ENCODE data around the gene CDS1. TPM values are rescaled to one million over a fixed set of nuclear protein-coding genes. Genes with fewer than 3 reads are reported as not detected.
A peak's percentile ranks its signal among the peaks of the same experiment; 100 is the strongest.
"Not testable (repeated sequence)": the region's sequence is repeated elsewhere in the genome, so short reads cannot be mapped to it uniquely, and the experiment has no call there.

Gene CDS1
- 0.09 TPM for polyA plus RNA-seq (2012; ENCODE audit: insufficient read depth, insufficient read length, low read depth)

DNA sequence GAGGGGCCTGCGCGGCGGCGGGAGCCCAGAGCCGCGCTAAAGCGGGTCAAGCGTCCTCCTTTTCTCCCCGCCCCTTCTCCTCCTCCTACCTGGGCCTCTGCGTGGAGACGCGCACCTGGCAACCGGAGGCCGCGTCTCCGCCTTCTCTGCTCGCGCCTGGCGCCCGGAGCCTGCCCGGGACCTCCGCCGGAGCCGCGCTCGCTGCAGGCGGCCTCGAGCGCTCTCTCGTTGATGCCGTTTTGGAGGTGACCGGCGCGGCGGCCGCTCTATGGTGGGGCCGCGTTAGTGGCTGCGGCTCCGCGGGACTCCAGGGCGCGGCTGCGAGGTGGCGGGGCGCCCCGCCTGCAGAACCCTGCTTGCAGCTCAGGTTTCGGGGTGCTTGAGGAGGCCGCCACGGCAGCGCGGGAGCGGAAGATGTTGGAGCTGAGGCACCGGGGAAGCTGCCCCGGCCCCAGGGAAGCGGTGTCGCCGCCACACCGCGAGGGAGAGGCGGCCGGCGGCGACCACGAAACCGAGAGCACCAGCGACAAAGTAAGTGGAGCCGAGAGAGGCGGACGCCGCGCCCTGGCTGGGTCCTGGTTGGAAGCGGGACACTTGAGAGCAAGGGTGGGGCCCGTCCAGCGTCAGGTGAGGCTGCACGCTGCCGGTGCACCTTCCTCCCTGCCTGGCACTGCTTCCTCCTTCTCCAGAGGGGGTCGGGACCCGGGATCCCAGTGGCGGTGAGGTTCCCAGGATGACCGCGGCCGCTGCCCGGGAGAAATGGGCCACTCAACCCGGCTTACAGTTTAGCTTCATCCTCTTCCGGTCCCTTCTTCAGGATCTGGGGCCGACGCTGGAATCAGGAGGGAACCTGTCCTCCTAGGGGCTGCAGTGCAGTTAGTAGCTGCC, at the start of gene CDS1:
Gene CDS1, plus strand, starts transcription at position 140 of the 888 bp plus-strand sequence. Its CDS starts 275 bp downstream, at position 415.
- Histone ChIP-seq H3K9me3 (no peaks in the 10 kb centered on the region), H3K4me1 (no peaks in the 10 kb centered on the region), H3K4me3 (ENCODE audit: low read depth, low read length) (peak within 1 kb of the TSS; percentile 73), H3K36me3 (no peaks in the 10 kb centered on the region), H3K27me3 (peaks cover 24% of the 10 kb centered on the region)
- peak; percentile 29 for DNase-seq
- no peak for TF ChIP-seq CTCF (IDR thresholded peaks at IDR 0.05; ENCODE audit: low read depth, low read length)

DNA sequence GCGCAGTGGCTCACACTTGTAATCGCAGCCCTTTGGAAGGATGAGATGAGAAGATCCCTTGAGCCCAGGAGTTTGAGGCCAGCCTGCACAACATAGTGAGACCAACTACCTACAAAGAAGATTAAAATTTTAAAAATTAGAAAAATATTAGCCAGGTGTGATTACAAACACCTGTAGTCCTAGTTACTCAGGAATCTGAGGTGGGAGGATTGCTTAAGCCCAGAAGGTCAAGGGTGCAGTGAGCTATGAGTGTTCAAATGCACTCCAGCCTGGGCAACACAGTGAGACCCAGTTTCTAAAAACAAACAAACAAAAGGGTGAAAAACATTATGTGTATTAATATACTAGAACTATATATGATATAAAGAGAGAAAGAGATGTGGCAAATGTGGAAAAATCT, 47.0 kb upstream of the CDS1 start:
- Histone ChIP-seq H3K36me3 (no peaks in the 10 kb centered on the region), H3K4me1 (peaks cover 6% of the 10 kb centered on the region), H3K9me3 (no peaks in the 10 kb centered on the region), H3K4me3 (ENCODE audit: low read depth, low read length) (no peak overlapping the region), H3K27me3 (no peaks in the 10 kb centered on the region)
- TF ChIP-seq CTCF (IDR thresholded peaks at IDR 0.05; ENCODE audit: low read depth, low read length), result no peak
- DNase-seq, result no peak

DNA sequence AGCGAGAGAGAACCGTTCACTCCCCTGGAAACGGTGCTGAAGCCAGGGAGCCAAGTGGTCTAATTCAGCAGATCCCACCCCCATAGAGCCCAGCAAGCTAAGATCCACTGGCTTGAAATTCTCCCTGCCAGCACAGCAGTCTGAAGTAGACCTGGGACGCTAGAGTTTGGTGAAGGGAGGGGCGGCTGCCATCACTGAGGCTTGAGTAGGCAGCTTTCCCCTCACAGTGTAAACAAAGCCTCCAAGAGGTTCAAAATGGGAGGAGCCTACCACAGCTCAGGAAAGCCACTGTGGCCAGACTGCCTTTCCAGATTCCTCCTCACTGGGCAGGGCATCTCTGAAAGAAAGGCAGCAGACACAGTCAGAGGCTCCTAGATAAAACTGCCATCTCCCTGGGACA, 37.8 kb upstream of the CDS1 start:
- TF ChIP-seq CTCF (IDR thresholded peaks at IDR 0.05; ENCODE audit: low read depth, low read length), result no peak
- Histone ChIP-seq H3K36me3 (no peaks in the 10 kb centered on the region), H3K9me3 (no peaks in the 10 kb centered on the region), H3K4me1 (no peaks in the 10 kb centered on the region), H3K27me3 (no peaks in the 10 kb centered on the region), H3K4me3 (ENCODE audit: low read depth, low read length) (no peak overlapping the region)
- DNase-seq, result no peak

DNA sequence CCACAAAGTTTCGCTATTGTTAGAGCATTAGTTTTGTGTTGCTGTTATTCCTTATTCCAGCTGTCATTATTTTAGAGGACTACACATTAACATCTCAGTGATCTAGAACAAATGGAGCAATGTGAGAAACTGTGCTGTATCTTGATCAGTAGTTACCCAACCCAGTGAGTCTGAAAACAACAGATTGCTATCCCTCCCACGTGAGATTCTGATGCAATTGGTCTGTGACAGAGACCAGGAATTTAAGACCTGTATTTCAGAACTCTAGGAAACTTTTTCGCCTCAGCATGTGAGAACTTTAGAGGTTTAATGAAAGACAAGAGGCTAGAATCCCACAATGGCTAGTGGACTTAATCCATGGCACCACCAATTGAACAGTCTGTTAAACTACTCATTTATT, 35.7 kb upstream of the CDS1 start:
- Histone ChIP-seq H3K36me3 (no peaks in the 10 kb centered on the region), H3K4me3 (ENCODE audit: low read depth, low read length) (no peak overlapping the region), H3K4me1 (no peaks in the 10 kb centered on the region), H3K9me3 (no peaks in the 10 kb centered on the region), H3K27me3 (no peaks in the 10 kb centered on the region)
- DNase-seq, result no peak
- TF ChIP-seq CTCF (IDR thresholded peaks at IDR 0.05; ENCODE audit: low read depth, low read length), result no peak

- not testable (repeated sequence) for H3K9me3 ChIP-seq; DNase-seq; H3K4me3 ChIP-seq (ENCODE audit: low read depth, low read length); H3K36me3 ChIP-seq; H3K27me3 ChIP-seq; H3K4me1 ChIP-seq
These were observed 33.7 kb upstream of the CDS1 start for GRCh38 chr4:84549191-84549590.

GRCh38 chr4:84562156-84562555, 20.8 kb upstream of the CDS1 start:
- DNase-seq, result no peak
- Histone ChIP-seq H3K4me3 (ENCODE audit: low read depth, low read length) (no peak overlapping the region), H3K27me3 (no peaks in the 10 kb centered on the region), H3K9me3 (no peaks in the 10 kb centered on the region), H3K4me1 (no peaks in the 10 kb centered on the region), H3K36me3 (no peaks in the 10 kb centered on the region)
- no peak for TF ChIP-seq CTCF (IDR thresholded peaks at IDR 0.05; ENCODE audit: low read depth, low read length)

All from BE2C (cell line).